A549 (cell line): Measurements from ENCODE around the gene PRXL2A. TPM values are rescaled to one million over a fixed set of nuclear protein-coding genes. Genes with fewer than 3 reads are reported as not detected.

Experiments used
- ATAC-seq, 2 experiments: fragments of 200-7000 bp in 1 of 2; fragments of >200 bp in 1 of 2; cut with Nextera tagmentation in 1 of 2; cut with Tn5 transposase in 1 of 2; 3 replicates each; pipeline versions ENCODE4 v1.8.0 to v1.9.1; 2018 to 2020; ENCODE audit warnings: mild to moderate bottlenecking in 1 of 2, moderate library complexity in 1 of 2
- CTCF ChIA-PET: fragments of 300-600 bp; sonication (Branson Sonifier 250); formaldehyde crosslinking; extraction: SDS; loops from one replicate; lab custom pipeline; 2021; ENCODE audit warnings: antibody characterized with exemption, inconsistent platforms; lab: Yijun Ruan, JAX
- POLR2A ChIA-PET: fragments of 350-600 bp; formaldehyde crosslinking; extraction: SDS; loops from one replicate; lab custom pipeline; 2021; ENCODE audit warnings: antibody characterized with exemption, inconsistent platforms; lab: Yijun Ruan, JAX
- DNase-seq, 2 experiments: peaks; one replicate each; pipeline versions ENCODE4 v3.0.0 to v3.0.0-alpha.2; 2011 to 2016; ENCODE audit warnings: low read depth in 1 of 2, low spot score in 1 of 2
- FAIRE-seq: peaks from 2 replicates; lab custom pipeline; 2011; peaks lifted over from hg19 to GRCh38; lab: Jason Lieb, UNC
- H3K27ac ChIP-seq, 2 experiments: fragments of >200 bp; sonication (Bioruptor Twin); formaldehyde crosslinking; 3 replicates each; pipeline ENCODE4 v1.5.1; 2016 to 2017
- H3K4me1 ChIP-seq: fragments of >200 bp; sonication (Bioruptor Twin); formaldehyde crosslinking; 3 replicates; pipeline ENCODE4 v1.6.1; 2016
- H3K4me2 ChIP-seq: fragments of >200 bp; sonication (Bioruptor Twin); formaldehyde crosslinking; 3 replicates; pipeline ENCODE4 v1.6.1; 2016
- H3K4me3 ChIP-seq: fragments of >200 bp; sonication (Bioruptor Twin); formaldehyde crosslinking; 3 replicates; pipeline ENCODE4 v1.5.1; 2016
- H3K9me3 ChIP-seq: fragments of >200 bp; sonication (Bioruptor Twin); formaldehyde crosslinking; 3 replicates; pipeline ENCODE4 v1.6.1; 2016
- HOXB13 ChIP-seq: fragments of 250-450 bp; sonication (Bioruptor Pico); IDR thresholded peaks from 2 replicates; pipeline ENCODE4 v1.5.0; 2020; ENCODE audit warnings: low read depth, mild to moderate bottlenecking, moderate library complexity
- HOXB5 ChIP-seq: fragments of 250-450 bp; sonication (Bioruptor Pico); IDR thresholded peaks from 2 replicates; pipeline ENCODE4 v1.5.0; 2020; ENCODE audit warnings: mild to moderate bottlenecking, moderate library complexity
- JUN ChIP-seq, 2 experiments: fragments of >200 bp; sonication (Bioruptor Twin); formaldehyde crosslinking; IDR thresholded peaks; 2 replicates in 1 of 2; 3 replicates in 1 of 2; pipeline ENCODE4 v1.6.1; 2016 to 2017
- MAZ ChIP-seq: fragments of 150-350 bp; IDR thresholded peaks from 2 replicates; pipeline ENCODE4 v1.6.1; 2014; ENCODE audit warnings: antibody characterized with exemption, low read depth, low read length, borderline replicate concordance
- NR3C1 ChIP-seq: fragments of >200 bp; sonication (Bioruptor Twin); formaldehyde crosslinking; IDR thresholded peaks from 3 replicates; pipeline ENCODE4 v1.6.1; 2017
- RCOR1 ChIP-seq: fragments of 150-350 bp; IDR thresholded peaks from 2 replicates; pipeline ENCODE4 v1.6.1; 2014; ENCODE audit warnings: antibody characterized with exemption, low read length, low read depth
- TFCP2L1 ChIP-seq: fragments of 250-450 bp; sonication (Bioruptor Pico); IDR thresholded peaks from 2 replicates; pipeline ENCODE4 v1.5.0; 2021; ENCODE audit warnings: mild to moderate bottlenecking
- TP53 ChIP-seq: fragments of 250-450 bp; sonication (Bioruptor Pico); IDR thresholded peaks from 2 replicates; pipeline ENCODE4 v1.5.0; 2021; ENCODE audit warnings: mild to moderate bottlenecking, moderate library complexity
- ZFP36 ChIP-seq: fragments of 450-650 bp; IDR thresholded peaks from 2 replicates; pipeline ENCODE4 v1.6.1; 2014; ENCODE audit warnings: borderline replicate concordance; ENCODE audit not compliant: partially characterized antibody
- WGBS: methylation state at CpG from one replicate; pipeline ENCODE4 v1.1.6; 2017; ENCODE audit errors: missing lambda C conversion rate; 5-methylcytosine and 5-hydroxymethylcytosine counted together
- polyA plus RNA-seq, 4 experiments: library from polyadenylated mRNA; depleted of rRNA in 3 of 4; stranded (reverse); fragments of >200 nt; fragmentation: RNase III in 1 of 4; extraction: RNeasy Plus Mini Kit Qiagen cat#74134 plus additional on column Dnase treatment in 1 of 4; gene quantifications; 2 replicates in 3 of 4; 3 replicates in 1 of 4; pipeline ENCODE4 v1.2.3, GENCODE V29; 2011 to 2017
- TF ChIP-seq, protein P1 (sequence below): fragments of 450-650 bp; IDR thresholded peaks from 2 replicates; pipeline ENCODE4 v1.6.1; 2014; ENCODE audit warnings: antibody characterized with exemption
- TF ChIP-seq, protein P2 (sequence below): IDR thresholded peaks from 2 replicates; pipeline ENCODE4 v1.6.1; 2012; ENCODE audit warnings: low read depth, borderline replicate concordance
- TF ChIP-seq, protein P3 (sequence below): IDR thresholded peaks from 2 replicates; pipeline ENCODE4 v1.6.1; 2012

Gene PRXL2A
- polyA plus RNA-seq, 2 of the 4 experiments (the other 2 are of a cell fraction) = 55.0 to 59.3 TPM

DNA sequence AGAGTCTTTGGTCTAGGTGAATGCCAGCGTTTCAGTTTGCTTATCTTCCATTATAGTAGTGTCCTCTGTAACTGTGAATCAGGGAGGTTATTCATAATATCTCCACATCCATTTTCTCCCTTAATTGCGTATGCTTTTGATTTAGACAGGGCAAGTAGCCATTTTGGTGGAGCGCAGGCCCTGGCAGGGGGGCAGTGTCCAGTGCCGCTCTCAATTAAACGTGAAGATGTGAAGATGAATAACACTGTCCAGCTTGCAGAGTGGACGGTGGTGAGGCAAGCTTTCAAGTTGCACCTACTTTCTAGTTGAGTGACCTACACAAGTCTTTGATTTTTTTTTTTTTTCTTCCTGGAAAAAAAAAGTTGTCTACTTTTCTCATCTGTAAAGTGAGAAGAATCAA is 50.3 kb downstream of the PRXL2A start:
- 75% methylated on average over 6 of the region's 6 CpGs for WGBS
- CTCF ChIA-PET = interaction anchor here (1.1 to 38.6 kb wide), 4 partner anchors 9 to 47 kb away, joined by 4 to 928 read pairs (median 28); no protein-coding TSS in a partner anchor
- Histone ChIP-seq H3K9me3 (no peaks in the 10 kb centered on the region), H3K4me2 (peak overlapping the region; percentile 93), H3K27ac (peak overlapping the region; percentile 59 to 100), H3K4me3 (peak overlapping the region; percentile 12; the same call in 1 of the 3 replicates), H3K4me1 (peaks cover 80% of the 10 kb centered on the region)
- FAIRE-seq (no peak), ATAC-seq (no peak), DNase-seq (no peak)
- TF ChIP-seq TP53 (CRISPR knock-in tag) = no peak
- POLR2A ChIA-PET = interaction anchor here (0.7 to 0.9 kb wide), 2 partner anchors 44 to 45 kb away, joined by 3 read pairs; no protein-coding TSS in a partner anchor

DNA sequence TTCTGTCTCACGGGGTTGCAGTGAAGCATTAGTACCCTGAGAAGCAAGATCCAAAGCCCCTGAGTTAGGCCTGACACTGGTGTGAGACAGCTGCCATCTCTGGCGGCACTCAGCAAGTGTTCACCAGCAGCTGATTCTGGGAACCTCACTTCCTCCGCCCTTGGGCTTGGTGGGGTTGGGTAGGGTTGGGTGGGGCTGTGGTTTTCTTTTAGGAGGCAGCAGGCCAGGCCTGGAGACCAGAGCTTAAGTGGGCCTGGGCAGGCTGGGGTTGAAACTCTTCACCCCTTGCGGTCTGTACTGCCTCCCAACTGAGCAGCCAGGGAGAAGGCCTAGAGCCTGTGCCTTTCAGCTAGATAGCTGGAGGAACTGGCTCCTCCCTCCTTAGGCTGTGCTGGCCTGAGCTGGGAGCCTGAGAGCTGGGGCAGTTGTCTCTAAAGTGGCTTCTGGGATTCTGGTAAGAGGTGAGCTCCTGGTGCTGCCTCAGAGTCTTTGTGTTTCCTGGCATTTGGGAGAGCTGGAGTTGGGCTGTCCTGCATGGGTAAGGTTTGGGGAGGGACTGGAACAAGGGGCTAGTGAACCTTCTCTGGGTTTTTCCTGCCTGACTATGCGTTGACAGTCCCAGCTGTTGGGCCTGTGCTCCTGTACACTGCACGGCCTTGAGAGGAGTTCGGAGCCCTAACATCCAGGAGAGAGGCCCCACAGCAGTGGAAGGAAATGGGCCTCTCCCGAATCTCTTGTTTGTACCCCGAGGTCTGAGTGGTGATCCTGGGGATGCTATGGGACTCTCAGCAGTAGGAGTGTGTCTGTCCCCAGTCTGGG is 50.9 kb downstream of the PRXL2A start:
- CTCF ChIA-PET = interaction anchor here (0.7 to 38.6 kb wide), 7 partner anchors 9 to 77 kb away, joined by 3 to 928 read pairs (median 6); no protein-coding TSS in a partner anchor
- Histone ChIP-seq H3K4me1 (peaks cover 87% of the 10 kb centered on the region), H3K9me3 (no peaks in the 10 kb centered on the region), H3K27ac (peak overlapping the region; percentile 59 to 100), H3K4me2 (peak overlapping the region; percentile 93), H3K4me3 (peak overlapping the region; percentile 12; the same call in 1 of the 3 replicates)
- FAIRE-seq = no peak
- TF ChIP-seq ZFP36 (no peak), TFCP2L1 (CRISPR knock-in tag) (no peak), JUN (IDR thresholded peaks at IDR 0.05) (no peak), NR3C1 (no peak)
- TF ChIP-seq, protein P1, sequence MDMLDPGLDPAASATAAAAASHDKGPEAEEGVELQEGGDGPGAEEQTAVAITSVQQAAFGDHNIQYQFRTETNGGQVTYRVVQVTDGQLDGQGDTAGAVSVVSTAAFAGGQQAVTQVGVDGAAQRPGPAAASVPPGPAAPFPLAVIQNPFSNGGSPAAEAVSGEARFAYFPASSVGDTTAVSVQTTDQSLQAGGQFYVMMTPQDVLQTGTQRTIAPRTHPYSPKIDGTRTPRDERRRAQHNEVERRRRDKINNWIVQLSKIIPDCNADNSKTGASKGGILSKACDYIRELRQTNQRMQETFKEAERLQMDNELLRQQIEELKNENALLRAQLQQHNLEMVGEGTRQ = no peak
- TF ChIP-seq, protein P2, sequence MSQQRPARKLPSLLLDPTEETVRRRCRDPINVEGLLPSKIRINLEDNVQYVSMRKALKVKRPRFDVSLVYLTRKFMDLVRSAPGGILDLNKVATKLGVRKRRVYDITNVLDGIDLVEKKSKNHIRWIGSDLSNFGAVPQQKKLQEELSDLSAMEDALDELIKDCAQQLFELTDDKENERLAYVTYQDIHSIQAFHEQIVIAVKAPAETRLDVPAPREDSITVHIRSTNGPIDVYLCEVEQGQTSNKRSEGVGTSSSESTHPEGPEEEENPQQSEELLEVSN = no peak
- TF ChIP-seq, protein P3, sequence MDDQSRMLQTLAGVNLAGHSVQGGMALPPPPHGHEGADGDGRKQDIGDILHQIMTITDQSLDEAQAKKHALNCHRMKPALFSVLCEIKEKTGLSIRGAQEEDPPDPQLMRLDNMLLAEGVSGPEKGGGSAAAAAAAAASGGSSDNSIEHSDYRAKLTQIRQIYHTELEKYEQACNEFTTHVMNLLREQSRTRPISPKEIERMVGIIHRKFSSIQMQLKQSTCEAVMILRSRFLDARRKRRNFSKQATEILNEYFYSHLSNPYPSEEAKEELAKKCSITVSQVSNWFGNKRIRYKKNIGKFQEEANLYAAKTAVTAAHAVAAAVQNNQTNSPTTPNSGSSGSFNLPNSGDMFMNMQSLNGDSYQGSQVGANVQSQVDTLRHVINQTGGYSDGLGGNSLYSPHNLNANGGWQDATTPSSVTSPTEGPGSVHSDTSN = no peak
- no peak for DNase-seq
- ATAC-seq = peak in 1 of 2 experiments; percentile 25; a peak in 3 of 6 replicates
- POLR2A ChIA-PET = interaction anchor here (0.7 to 0.9 kb wide), 2 partner anchors 44 to 45 kb away, joined by 3 read pairs; no protein-coding TSS in a partner anchor
- 63% methylated on average over 9 of the region's 9 CpGs for WGBS

DNA sequence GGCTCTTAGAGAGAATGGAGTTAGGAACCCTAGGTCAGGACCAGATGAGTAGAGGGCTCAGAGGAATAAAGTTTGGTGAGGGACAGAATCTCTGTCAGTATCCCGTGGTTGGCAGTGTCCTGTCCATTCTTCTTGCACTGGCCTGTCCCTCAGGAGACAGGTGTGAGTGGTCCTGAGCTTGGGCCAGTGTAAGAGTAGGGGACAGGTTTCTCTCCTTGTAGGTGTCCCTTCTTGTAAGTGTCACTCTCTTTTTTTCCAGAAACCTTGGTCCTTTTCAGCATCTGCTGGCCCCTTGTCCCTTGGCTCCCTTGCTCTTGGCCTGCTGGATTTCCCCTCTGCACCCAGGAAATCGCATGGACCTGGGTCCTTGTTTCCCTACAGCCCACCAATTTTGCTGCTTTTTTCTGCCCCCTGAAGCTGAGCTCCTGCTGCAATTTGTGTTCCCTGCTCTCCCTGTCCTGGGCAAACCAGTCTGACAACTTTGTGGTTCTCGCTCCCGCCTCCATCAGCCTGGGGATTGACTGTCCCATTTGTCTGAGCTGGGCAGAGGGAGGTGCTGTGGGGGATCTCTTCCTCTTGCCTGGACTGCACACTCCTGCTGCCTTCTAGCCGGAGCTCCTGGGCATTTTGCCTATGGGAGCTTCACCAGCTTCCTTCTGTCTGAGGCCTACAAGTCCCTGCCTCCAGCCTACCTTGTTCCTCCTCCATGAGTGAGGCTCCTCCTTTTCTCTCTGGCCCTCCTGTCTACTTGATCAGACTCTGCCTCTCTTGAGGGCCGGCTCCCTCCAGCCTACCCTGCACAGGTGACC is 52.3 kb downstream of the PRXL2A start:
- Histone ChIP-seq H3K27ac (peak overlapping the region; percentile 59 to 100), H3K4me2 (peak overlapping the region; percentile 93), H3K9me3 (no peaks in the 10 kb centered on the region), H3K4me1 (peaks cover 100% of the 10 kb centered on the region), H3K4me3 (no peak overlapping the region)
- FAIRE-seq (no peak), ATAC-seq (peak; percentile 43 to 47; a peak in 3 of 6 replicates), DNase-seq (no peak)
- POLR2A ChIA-PET = interaction anchor here (1.1 to 1.5 kb wide), 2 partner anchors 45 to 49 kb away, joined by 4 to 6 read pairs; no protein-coding TSS in a partner anchor
- TF ChIP-seq HOXB13 (CRISPR knock-in tag) (no peak), HOXB5 (CRISPR knock-in tag) (no peak), RCOR1 (no peak), MAZ (no peak)
- WGBS = 71% methylated on average over 6 of the region's 6 CpGs
- CTCF ChIA-PET = interaction anchor here (1.4 to 38.6 kb wide), 5 partner anchors 9 to 76 kb away, joined by 5 to 928 read pairs (median 6); no protein-coding TSS in a partner anchor
